Right lobe of liver (tissue), 4 donors: ENCODE results near the gene TRHDE.

Experiments used
- POLR2A ChIP-seq: fragments of 450-650 bp; IDR thresholded peaks from one replicate; pipeline ENCODE4 v1.6.1; 2017; ENCODE audit warnings: antibody characterized with exemption, mild to moderate bottlenecking
- TF ChIP-seq, protein P1 (sequence below), 4 donors: fragments of 200-600 bp in 3 of 4; fragments of 450-650 bp in 1 of 4; IDR thresholded peaks; one replicate each; pipeline versions ENCODE4 v1.5.1 to v1.8.0; 2016 to 2022; ENCODE audit warnings: antibody characterized with exemption in 4 of 4, mild to moderate bottlenecking in 2 of 4
- donor health status: DM: no; HTN: no; CAD: no.
- donor health status: DM: no; HTN: no; CAD: no.
- donor health status: DM: no; HTN: yes; CAD: no.

DNA sequence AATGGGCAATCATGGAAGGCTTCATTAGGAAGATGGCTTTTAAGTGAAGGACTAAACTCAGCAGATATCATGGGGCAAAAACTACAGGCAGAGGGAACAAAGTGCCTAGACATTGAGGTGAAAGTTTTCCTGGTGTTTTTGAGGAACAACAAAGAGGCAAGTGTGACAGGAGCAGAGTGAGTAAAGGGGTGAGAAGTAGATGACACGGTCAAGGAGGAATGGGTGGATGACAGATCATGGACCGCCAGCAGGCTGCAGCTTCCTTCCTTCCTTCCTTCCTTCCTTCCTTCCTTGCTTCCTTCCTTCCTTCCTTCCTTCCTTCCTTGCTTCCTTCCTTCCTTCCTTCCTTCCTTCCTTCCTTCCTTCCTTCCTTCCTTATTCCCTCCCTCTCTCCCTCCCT is 108.3 kb downstream of the TRHDE start:
- TF ChIP-seq POLR2A, result no peak
- TF ChIP-seq, protein P1, sequence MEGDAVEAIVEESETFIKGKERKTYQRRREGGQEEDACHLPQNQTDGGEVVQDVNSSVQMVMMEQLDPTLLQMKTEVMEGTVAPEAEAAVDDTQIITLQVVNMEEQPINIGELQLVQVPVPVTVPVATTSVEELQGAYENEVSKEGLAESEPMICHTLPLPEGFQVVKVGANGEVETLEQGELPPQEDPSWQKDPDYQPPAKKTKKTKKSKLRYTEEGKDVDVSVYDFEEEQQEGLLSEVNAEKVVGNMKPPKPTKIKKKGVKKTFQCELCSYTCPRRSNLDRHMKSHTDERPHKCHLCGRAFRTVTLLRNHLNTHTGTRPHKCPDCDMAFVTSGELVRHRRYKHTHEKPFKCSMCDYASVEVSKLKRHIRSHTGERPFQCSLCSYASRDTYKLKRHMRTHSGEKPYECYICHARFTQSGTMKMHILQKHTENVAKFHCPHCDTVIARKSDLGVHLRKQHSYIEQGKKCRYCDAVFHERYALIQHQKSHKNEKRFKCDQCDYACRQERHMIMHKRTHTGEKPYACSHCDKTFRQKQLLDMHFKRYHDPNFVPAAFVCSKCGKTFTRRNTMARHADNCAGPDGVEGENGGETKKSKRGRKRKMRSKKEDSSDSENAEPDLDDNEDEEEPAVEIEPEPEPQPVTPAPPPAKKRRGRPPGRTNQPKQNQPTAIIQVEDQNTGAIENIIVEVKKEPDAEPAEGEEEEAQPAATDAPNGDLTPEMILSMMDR (IDR thresholded peaks at IDR 0.05), result no peak
